HG02840 (cell line): ENCODE results near the gene AIFM1.
"Not testable (repeated sequence)": the region's sequence is repeated elsewhere in the genome, so short reads cannot be mapped to it uniquely, and the experiment has no call there.

Experiments
- ATAC-seq: cut with Tn5 transposase; IDR thresholded peaks from one replicate; pipeline ENCODE4 v1.9.1; 2021; ENCODE audit warnings: mild to moderate bottlenecking, moderate library complexity, moderate number of reproducible peaks; ENCODE audit not compliant: unreplicated experiment, low FRiP score

The AIFM1 gene

GRCh38 chrX:130120746-130121504 is 44.7 kb downstream of the AIFM1 start:
- ATAC-seq: peak; percentile 51

GRCh38 chrX:130120321-130120731 is 45.3 kb downstream of the AIFM1 start:
- peak; percentile 27 for ATAC-seq

- ATAC-seq: no peak
Measured at GRCh38 chrX:130119312-130119898, 46.2 kb downstream of the AIFM1 start.

GRCh38 chrX:130118441-130119311 is 47.0 kb downstream of the AIFM1 start:
- no peak for ATAC-seq

GRCh38 chrX:130117166-130117565 is 48.5 kb downstream of the AIFM1 start:
- ATAC-seq: no peak

GRCh38 chrX:130115119-130115885 is 50.3 kb downstream of the AIFM1 start:
- ATAC-seq: not testable (repeated sequence)

GRCh38 chrX:130114141-130114588 is 51.5 kb downstream of the AIFM1 start:
- ATAC-seq: no peak

- ATAC-seq: no peak
Measured at GRCh38 chrX:130111220-130112154, 54.2 kb downstream of the AIFM1 start.

- ATAC-seq: no peak
Measured at GRCh38 chrX:130110379-130111219, 55.0 kb downstream of the AIFM1 start, which contains the start of gene ELF4. ELF4 (minus strand) TSS chrX:130110497; CDS start chrX:130081330, 29,167 bp downstream.

GRCh38 chrX:130109429-130110378 is 55.9 kb downstream of the AIFM1 start:
- no peak for ATAC-seq

GRCh38 chrX:130108647-130109428 is 56.8 kb downstream of the AIFM1 start:
- peak; percentile 54 for ATAC-seq

- no peak for ATAC-seq
Measured at GRCh38 chrX:130106071-130106470, 59.6 kb downstream of the AIFM1 start.

GRCh38 chrX:130105244-130105643 is 60.4 kb downstream of the AIFM1 start:
- no peak for ATAC-seq

- no peak for ATAC-seq
Measured at GRCh38 chrX:130103605-130104004, 62.0 kb downstream of the AIFM1 start.

- no peak for ATAC-seq
Measured at GRCh38 chrX:130100180-130100579, 65.5 kb downstream of the AIFM1 start.

- ATAC-seq: no peak
Measured at GRCh38 chrX:130098210-130098552, 67.5 kb downstream of the AIFM1 start.
